ENCODE data around the gene TYW1. TPM values are rescaled to one million over a fixed set of nuclear protein-coding genes. Genes with fewer than 3 reads are reported as not detected.
"Not testable (repeated sequence)": the region's sequence is repeated elsewhere in the genome, so short reads cannot be mapped to it uniquely, and the experiment has no call there.

The TYW1 gene
- total RNA-seq, 1 experiment from 2014 or later, result 16.6 TPM

DNA sequence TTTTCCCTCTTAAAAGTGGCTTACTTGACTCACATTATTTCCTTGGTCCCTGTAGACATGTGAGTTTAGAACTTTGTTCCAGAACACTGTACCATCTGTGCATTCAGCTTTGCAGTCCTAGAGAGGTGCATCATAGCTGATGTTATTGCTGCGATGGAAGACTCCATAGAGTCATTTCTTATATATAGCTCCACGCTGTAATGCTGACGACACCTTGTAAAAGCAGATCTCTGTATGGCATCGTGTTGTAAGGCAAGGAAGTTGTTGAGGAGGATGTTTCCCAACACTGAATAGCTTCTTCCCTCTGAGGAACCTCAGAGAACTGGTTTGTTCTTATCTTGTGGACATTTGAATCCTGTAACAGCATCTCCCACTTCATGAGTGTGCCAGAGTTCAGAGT, 109.6 kb downstream of the TYW1 start:
- not testable (repeated sequence) for H3K36me3 ChIP-seq (replicated peaks; ENCODE audit: control insufficient read depth, insufficient read depth, low read length); DNase-seq; H3K27me3 ChIP-seq (ENCODE audit: control insufficient read depth, insufficient read depth, low read length); H3K4me3 ChIP-seq (ENCODE audit: insufficient read depth, low read depth, low read length)

DNA sequence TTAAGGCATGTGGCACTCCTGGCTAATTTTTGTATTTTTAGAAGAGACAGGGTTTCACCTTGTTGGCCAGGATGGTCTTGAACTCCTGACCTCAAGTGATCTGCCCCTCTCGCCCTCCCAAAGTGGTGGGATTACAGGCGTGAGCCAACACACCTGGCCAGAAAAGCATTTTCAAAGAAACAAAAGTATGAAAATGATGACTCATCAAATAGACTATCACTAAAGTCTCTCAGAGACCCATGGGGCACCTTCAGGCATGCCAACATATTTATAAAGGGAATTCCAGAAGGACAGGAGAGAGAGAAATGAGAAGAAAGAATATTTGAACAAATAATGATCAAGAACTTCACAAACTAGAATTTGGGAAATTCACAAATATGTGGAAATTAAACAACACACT, 114.7 kb downstream of the TYW1 start:
- not testable (repeated sequence) for H3K36me3 ChIP-seq (replicated peaks; ENCODE audit: control insufficient read depth, insufficient read depth, low read length); H3K4me3 ChIP-seq (ENCODE audit: insufficient read depth, low read depth, low read length); H3K27me3 ChIP-seq (ENCODE audit: control insufficient read depth, insufficient read depth, low read length); DNase-seq

DNA sequence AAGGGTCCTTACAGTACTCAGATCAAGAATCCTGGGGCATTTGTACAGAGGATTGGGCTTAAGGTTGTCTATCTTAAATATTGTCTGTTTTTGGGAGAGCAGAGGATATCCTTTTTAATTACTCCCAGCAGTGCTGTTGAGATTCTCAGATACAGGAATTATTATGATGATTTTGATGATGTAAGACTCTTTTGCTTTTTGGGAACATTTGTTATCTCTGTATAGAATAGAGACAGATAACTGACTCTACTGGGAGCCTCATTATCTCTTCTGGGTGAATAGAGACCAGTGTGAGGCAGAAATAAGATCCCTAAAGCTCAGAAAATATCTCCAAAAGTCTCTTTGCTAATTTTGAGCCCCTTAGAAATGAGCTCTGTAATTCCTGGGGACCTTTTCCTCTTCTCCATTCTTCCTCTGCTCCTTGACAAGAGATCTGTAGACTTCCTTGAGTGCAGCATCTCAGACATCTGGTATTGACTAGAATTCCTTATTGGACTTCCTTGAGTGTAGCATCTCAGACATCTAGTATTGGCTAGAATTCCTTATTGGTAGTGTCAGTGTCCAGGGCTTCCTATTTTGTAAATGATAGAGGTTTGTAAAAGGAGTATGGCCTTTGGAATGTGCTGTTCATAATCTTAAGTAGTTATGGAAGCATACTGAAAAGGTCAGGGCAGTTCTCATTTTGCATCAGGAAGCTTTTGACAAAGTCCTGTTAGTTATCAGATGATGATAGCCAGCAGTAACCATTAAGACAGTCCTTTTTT, 118.0 kb downstream of the TYW1 start:
- DNase-seq, result not testable (repeated sequence)

DNA sequence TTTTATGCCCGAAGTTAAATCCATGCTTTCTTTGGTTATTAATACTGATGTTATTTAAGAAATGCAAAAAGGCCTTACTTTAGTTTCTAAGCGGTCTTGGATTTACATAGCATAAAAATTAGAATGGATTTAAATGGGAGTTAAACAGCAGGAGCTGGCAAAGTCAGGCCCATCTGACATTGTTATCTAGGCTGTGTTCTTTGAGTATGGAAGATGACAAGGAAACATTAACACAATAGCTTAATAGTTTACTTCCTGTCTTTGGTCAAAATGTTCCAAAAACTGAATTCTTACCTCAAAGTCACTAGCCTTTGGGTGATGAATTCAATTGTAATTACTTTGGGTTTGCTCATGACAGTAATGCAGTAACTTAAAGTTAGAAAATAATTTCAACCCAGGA, 123.9 kb downstream of the TYW1 start:
- not testable (repeated sequence) for H3K27me3 ChIP-seq (ENCODE audit: control insufficient read depth, insufficient read depth, low read length); H3K4me3 ChIP-seq (ENCODE audit: insufficient read depth, low read depth, low read length); DNase-seq; H3K36me3 ChIP-seq (replicated peaks; ENCODE audit: control insufficient read depth, insufficient read depth, low read length)

More for the DNA sequence above, 118.0 kb downstream of the TYW1 start:
- H3K36me3 ChIP-seq (replicated peaks; ENCODE audit: control insufficient read depth, insufficient read depth, low read length); H3K27me3 ChIP-seq (ENCODE audit: control insufficient read depth, insufficient read depth, low read length); H3K4me3 ChIP-seq (ENCODE audit: insufficient read depth, low read depth, low read length): not testable (repeated sequence)

DNA sequence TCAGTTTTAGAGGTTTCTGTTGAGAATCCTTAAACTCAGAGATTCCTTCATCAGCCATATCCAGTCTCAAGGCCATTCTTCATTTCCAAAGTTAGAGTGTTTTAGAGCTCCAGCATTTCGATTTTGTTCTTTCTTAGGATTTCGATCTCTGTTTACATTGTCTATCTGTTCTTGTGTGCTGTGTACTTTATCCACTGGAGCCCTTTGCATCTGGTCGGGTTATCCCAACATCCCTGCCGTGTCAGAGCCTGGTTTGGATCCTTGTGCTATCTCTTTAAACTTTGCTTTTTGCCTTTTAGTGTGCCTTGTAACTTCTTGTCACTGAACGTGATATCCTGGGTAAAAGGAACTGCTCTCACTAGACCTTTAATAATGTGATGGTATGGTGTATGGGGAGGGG, 131.6 kb downstream of the TYW1 start:
- H3K27me3 ChIP-seq (ENCODE audit: control insufficient read depth, insufficient read depth, low read length); DNase-seq; H3K36me3 ChIP-seq (replicated peaks; ENCODE audit: control insufficient read depth, insufficient read depth, low read length); H3K4me3 ChIP-seq (ENCODE audit: insufficient read depth, low read depth, low read length): not testable (repeated sequence)

DNA sequence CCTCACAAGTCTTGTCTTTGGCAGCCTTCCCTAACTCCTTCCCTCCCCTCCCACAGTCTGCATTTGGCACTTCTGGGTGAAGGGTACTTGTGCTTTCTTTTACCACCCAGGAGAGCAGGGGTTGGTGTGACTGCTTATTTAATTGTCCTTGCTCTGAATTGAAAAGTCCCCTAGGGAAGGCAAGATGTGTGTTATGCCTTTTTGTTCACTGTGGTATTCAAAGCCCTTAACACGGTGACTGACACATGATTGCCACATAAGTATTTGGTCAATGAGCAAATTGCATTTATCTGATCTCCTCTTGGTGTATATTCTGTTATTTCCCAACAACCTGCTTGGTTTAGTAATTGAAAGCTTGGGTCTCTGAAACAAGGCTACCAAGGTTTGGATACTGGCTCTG, 134.1 kb downstream of the TYW1 start:
- not testable (repeated sequence) for DNase-seq; H3K27me3 ChIP-seq (ENCODE audit: control insufficient read depth, insufficient read depth, low read length); H3K4me3 ChIP-seq (ENCODE audit: insufficient read depth, low read depth, low read length); H3K36me3 ChIP-seq (replicated peaks; ENCODE audit: control insufficient read depth, insufficient read depth, low read length)

DNA sequence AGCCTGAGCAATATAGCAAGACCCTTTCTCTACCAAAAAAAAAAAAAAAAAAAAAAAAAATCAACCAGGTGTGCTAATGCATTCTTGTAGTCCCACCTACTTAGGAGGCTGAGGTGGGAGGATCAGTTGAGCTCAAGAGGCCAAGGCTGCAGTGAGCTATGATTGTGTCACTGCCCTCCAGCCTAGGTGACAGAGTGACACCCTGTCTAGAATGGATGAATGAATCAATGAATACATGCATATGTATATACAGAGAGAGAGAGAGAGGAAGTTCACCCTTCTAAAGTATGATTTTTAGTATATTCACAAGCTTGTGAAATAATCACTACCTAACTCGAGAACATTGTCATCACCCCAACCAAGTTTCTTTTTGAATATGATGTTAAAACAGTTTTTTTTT, 138.3 kb downstream of the TYW1 start:
- H3K36me3 ChIP-seq (replicated peaks; ENCODE audit: control insufficient read depth, insufficient read depth, low read length); DNase-seq; H3K4me3 ChIP-seq (ENCODE audit: insufficient read depth, low read depth, low read length); H3K27me3 ChIP-seq (ENCODE audit: control insufficient read depth, insufficient read depth, low read length): not testable (repeated sequence)

DNA sequence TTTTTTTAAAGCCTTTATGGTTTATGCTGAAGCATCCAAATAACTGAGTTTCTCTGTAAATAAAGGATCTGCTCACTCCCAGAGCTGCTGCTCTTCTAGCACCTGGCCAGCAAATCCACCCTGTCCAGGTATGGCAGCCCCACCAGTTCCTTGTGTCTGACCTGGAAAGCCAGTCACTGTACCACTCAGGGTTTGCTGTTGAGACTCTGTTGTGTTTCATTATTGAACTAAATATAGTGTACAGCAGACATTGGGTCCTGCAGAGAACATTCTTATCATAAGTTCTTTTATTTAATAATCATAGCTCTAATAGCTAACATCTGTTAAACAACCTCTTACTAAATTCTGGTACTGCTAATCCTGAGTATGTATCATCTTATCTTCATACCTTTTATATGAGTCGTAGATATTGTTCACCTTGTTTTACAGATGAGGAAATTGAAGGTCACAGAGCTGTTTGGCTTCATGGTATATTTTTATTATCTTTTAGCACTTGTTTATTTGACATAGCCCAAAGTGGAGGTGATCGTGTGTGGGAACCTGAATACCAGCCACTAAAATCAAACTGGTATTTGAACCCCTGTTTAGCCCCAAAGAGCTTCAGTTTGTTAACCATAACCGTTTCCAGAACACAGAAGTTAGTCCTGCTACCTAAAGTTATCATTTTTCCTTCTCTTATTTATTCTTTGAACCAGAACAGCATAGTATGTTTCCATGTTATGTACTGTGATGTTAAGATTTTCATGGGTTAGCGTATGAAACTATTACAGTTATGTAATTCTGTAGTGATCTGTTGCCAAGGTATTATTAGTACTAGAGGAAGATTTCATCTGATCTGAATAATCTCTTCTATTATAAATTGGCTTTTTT, 139.2 kb downstream of the TYW1 start:
- H3K4me3 ChIP-seq (ENCODE audit: insufficient read depth, low read depth, low read length); H3K36me3 ChIP-seq (replicated peaks; ENCODE audit: control insufficient read depth, insufficient read depth, low read length); DNase-seq; H3K27me3 ChIP-seq (ENCODE audit: control insufficient read depth, insufficient read depth, low read length): not testable (repeated sequence)

DNA sequence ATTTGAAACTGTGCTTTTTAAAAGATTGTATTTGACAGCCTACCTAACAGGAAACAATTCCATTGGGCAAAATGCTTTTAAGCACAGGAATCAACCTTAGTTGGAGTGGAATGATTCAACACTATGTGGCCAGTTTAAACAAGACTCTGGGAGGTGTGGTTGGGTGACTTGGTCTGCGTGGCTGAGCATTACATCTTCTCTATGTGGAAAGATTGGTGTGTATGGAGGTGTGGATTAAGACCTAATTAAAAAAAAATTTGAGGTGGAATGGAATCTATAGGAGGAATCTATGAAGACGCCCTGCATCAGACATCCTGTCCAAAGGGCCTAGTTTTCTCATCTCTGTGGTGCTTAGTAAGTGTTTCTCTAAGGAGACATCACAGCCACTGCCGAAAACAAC, 140.9 kb downstream of the TYW1 start:
- H3K4me3 ChIP-seq (ENCODE audit: insufficient read depth, low read depth, low read length); DNase-seq; H3K36me3 ChIP-seq (replicated peaks; ENCODE audit: control insufficient read depth, insufficient read depth, low read length); H3K27me3 ChIP-seq (ENCODE audit: control insufficient read depth, insufficient read depth, low read length): not testable (repeated sequence)

DNA sequence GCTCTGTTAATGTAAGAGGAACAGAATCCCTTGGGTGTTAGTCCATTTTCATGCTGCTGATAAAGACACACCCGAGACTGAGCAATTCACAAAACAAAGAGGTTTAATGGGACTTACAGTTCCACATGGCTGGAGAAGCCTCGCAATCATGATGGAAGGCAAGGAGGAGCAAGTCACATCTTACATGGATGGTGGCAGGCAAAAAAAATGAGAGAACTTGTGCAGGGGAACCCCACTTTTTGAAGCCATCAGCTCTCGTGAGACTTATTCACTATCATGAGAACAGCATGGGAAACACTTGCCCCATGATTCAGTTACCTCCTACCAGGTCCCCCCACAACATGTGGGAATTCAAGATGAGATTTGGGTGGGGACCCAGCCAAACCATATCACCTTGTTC, 143.2 kb downstream of the TYW1 start:
- not testable (repeated sequence) for H3K4me3 ChIP-seq (ENCODE audit: insufficient read depth, low read depth, low read length); DNase-seq; H3K36me3 ChIP-seq (replicated peaks; ENCODE audit: control insufficient read depth, insufficient read depth, low read length); H3K27me3 ChIP-seq (ENCODE audit: control insufficient read depth, insufficient read depth, low read length)

DNA sequence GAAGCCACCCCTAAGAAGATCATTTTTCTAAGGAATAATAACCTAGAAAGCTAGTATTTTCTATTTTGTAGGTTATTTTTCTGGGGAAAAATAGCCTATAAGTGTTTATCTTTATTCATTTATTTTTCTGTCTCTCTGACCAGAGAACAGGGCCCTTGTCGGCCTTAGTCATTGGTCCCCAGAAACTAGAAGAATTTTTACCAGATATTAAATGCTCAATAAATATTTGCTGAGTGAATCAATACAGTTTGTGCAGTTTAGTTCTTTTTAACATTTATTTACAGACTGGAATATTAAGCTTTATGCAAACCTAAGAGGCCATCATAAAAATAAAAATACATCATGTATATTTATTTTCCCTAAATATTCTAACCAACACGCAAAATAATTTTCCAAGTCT, 144.4 kb downstream of the TYW1 start:
- DNase-seq; H3K4me3 ChIP-seq (ENCODE audit: insufficient read depth, low read depth, low read length); H3K36me3 ChIP-seq (replicated peaks; ENCODE audit: control insufficient read depth, insufficient read depth, low read length); H3K27me3 ChIP-seq (ENCODE audit: control insufficient read depth, insufficient read depth, low read length): not testable (repeated sequence)

DNA sequence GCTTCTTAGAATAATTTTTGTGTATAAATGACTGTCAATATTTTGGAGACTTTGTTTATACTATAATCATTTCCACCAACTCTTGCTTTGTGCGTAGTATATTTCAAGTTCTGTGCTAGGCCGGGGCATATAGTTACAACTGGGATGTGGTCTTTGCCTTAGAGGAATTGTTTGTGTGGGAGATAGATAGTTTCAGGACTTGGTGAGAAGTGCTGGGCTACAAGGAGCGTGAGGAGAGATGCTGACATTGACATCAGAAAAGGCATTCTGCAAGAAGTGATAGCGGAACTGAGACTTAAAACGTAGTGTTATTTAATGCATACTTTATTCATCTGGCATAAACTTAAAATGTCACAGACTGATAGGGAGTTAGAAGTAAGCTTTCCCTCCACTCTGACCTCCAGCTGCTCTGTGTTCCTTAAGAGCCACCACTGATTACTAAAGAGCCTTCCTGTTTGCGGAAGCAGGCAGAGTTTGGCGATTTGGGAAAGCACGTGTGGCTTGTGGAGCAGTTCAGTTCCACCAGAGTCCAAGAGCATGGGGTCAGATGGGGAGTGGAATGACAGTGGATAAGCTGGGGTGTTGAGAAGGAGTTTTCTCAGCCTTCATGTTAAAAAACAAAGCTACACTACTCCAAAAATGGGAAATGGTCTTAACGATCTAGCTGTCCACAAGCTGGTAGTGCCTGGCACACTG, 146.6 kb downstream of the TYW1 start:
- H3K36me3 ChIP-seq (replicated peaks; ENCODE audit: control insufficient read depth, insufficient read depth, low read length); H3K4me3 ChIP-seq (ENCODE audit: insufficient read depth, low read depth, low read length); DNase-seq; H3K27me3 ChIP-seq (ENCODE audit: control insufficient read depth, insufficient read depth, low read length): not testable (repeated sequence)

DNA sequence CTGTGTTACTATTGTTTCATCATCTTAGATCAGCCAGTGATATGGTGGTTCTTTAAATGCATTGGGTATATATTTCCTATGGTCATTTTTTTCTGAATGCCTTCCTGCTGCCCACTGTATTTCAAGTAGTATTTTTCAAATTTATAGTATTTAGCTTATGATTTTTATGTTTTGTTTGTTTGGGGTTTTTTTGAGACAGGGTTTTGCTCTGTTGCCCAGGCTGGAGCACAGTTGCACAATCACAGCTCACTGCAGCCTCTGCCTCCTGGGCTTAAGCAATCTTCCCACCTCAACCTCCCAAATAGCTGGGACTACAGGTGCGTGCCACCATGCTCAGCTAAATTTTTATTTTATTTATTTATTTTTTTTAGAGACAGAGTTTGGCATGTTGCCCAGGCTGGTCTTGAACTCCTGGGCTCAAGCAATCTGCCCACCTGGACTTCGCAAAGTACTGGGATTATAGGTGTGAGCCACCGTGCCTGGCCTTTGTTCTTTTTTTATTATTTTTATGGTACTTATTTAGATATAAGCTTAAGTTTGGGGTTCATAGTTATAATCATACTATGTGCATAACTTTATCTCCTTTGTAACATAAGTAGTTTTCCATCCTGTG, 149.1 kb downstream of the TYW1 start:
- H3K36me3 ChIP-seq (replicated peaks; ENCODE audit: control insufficient read depth, insufficient read depth, low read length); DNase-seq; H3K27me3 ChIP-seq (ENCODE audit: control insufficient read depth, insufficient read depth, low read length): not testable (repeated sequence)

DNA sequence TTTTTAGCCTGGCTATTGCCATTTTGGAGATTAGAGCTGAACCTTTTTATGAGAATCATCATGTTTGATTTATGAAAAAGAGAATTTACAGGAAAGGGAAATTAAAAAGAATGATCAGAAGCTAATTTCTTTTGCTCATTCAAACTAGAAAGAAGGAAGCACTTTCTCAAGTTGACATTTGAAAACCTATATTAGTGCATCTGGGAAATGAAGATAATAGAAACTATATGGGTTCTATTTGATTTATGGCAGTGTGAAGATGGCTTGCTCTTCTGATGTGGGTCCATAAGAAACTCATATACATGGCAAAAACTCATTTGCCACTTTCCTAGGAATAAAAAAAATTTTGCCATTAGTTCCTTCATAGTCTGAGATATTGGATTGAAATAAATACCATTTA, 152.5 kb downstream of the TYW1 start:
- not testable (repeated sequence) for H3K27me3 ChIP-seq (ENCODE audit: control insufficient read depth, insufficient read depth, low read length); H3K4me3 ChIP-seq (ENCODE audit: insufficient read depth, low read depth, low read length); H3K36me3 ChIP-seq (replicated peaks; ENCODE audit: control insufficient read depth, insufficient read depth, low read length); DNase-seq

More for the DNA sequence above, 149.1 kb downstream of the TYW1 start:
- H3K4me3 ChIP-seq (ENCODE audit: insufficient read depth, low read depth, low read length), result not testable (repeated sequence)

Data from H7 (cell line).